OCI-LY7 (cell line): Measurements from ENCODE around the gene LIN7A.

Experiments used
- EZH2phosphoT487 ChIP-seq: fragments of 200-600 bp; sonication (generic); IDR thresholded peaks from 2 replicates; pipeline ENCODE4 v1.6.1; 2018; ENCODE audit warnings: low read depth, borderline replicate concordance, mild to moderate bottlenecking, mixed run types, antibody characterized with exemption, low read length, moderate library complexity, mixed read lengths
- TF ChIP-seq, protein P1 (sequence below): fragments of 200-600 bp; sonication (generic); conservative IDR thresholded peaks from 2 replicates; pipeline ENCODE4 v1.5.1; 2014; ENCODE audit warnings: mild to moderate bottlenecking, antibody characterized with exemption, low read length, moderate library complexity, mixed read lengths

DNA sequence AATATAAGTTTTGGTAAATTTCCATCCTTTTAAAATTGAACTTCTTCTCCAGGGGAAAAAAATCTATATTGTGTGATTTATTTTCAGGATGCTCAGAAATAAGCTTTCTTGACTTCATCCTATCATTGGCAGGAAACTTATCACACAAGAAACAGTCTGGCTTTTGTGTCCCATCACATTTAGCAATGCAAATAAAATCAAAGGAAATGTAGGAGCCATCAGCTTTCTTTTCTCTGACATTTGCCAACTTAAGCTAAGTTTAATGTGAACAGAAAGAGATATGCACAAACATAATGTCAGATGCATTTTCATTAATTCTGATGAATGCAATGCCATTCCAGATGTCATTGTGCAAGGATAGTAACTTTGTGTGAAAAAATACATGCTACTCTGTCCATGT is 56.6 kb downstream of the LIN7A start:
- TF ChIP-seq, protein P1, sequence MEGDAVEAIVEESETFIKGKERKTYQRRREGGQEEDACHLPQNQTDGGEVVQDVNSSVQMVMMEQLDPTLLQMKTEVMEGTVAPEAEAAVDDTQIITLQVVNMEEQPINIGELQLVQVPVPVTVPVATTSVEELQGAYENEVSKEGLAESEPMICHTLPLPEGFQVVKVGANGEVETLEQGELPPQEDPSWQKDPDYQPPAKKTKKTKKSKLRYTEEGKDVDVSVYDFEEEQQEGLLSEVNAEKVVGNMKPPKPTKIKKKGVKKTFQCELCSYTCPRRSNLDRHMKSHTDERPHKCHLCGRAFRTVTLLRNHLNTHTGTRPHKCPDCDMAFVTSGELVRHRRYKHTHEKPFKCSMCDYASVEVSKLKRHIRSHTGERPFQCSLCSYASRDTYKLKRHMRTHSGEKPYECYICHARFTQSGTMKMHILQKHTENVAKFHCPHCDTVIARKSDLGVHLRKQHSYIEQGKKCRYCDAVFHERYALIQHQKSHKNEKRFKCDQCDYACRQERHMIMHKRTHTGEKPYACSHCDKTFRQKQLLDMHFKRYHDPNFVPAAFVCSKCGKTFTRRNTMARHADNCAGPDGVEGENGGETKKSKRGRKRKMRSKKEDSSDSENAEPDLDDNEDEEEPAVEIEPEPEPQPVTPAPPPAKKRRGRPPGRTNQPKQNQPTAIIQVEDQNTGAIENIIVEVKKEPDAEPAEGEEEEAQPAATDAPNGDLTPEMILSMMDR: no peak
- TF ChIP-seq EZH2phosphoT487: no peak
